Measurements from ENCODE around the gene SOBP. TPM values are rescaled to one million over a fixed set of nuclear protein-coding genes. Genes with fewer than 3 reads are reported as not detected.

The SOBP gene
- total RNA-seq, 4 donors from 2014 or later, result 3.8 to 32.5 (median 19.4) TPM

- intact Hi-C loops (cut with DNase I; ENCODE audit: low total_unique reads), result no loop called here
- TF ChIP-seq CTCF (IDR thresholded peaks at IDR 0.05 in 4 of 5, conservative IDR thresholded peaks at IDR 0.05 in 1 of 5) (no peak), POLR2A (IDR thresholded peaks at IDR 0.05) (no peak)
- H3K27me3 ChIP-seq, result no peaks in the 10 kb centered on the region
- H3K4me1 ChIP-seq, result peaks cover 15 to 17% of the 10 kb centered on the region in 2 donors
- ATAC-seq (no peak), DNase-seq (no peak)
- no peak overlapping the region for H3K4me3 ChIP-seq
- no peak overlapping the region for H3K27ac ChIP-seq
- in situ Hi-C loops (cut with MboI; ENCODE audit: low sequenced_read_pairs in 4 of 4), result no loop called here
- no peaks in the 10 kb centered on the region for H3K9me3 ChIP-seq
- H3K36me3 ChIP-seq, result no peaks in the 10 kb centered on the region
Measured at GRCh38 chr6:107585815-107586435, 96.0 kb downstream of the SOBP start.

GRCh38 chr6:107587451-107587850 is 97.5 kb downstream of the SOBP start:
- intact Hi-C loops (cut with DNase I; ENCODE audit: low total_unique reads), result no loop called here
- Histone ChIP-seq H3K27ac (no peak overlapping the region), H3K27me3 (no peaks in the 10 kb centered on the region), H3K36me3 (no peaks in the 10 kb centered on the region), H3K9me3 (no peaks in the 10 kb centered on the region), H3K4me1 (peaks cover 17 to 19% of the 10 kb centered on the region in 2 donors), H3K4me3 (no peak overlapping the region)
- no peak for DNase-seq
- ATAC-seq, result no peak
- in situ Hi-C loops (cut with MboI; ENCODE audit: low sequenced_read_pairs in 4 of 4), result no loop called here
- no peak for TF ChIP-seq POLR2A (IDR thresholded peaks at IDR 0.05)
- TF ChIP-seq CTCF (IDR thresholded peaks at IDR 0.05 in 4 of 5, conservative IDR thresholded peaks at IDR 0.05 in 1 of 5), result no peak

GRCh38 chr6:107589199-107589598 is 99.3 kb downstream of the SOBP start:
- Histone ChIP-seq H3K4me3 (no peak overlapping the region), H3K9me3 (no peaks in the 10 kb centered on the region), H3K36me3 (no peaks in the 10 kb centered on the region), H3K4me1 (peaks cover 19 to 20% of the 10 kb centered on the region in 2 donors), H3K27ac (no peak overlapping the region), H3K27me3 (no peaks in the 10 kb centered on the region)
- ATAC-seq (no peak), DNase-seq (no peak)
- in situ Hi-C loops (cut with MboI; ENCODE audit: low sequenced_read_pairs in 4 of 4) (no loop called here), intact Hi-C loops (cut with DNase I; ENCODE audit: low total_unique reads) (no loop called here)
- TF ChIP-seq CTCF (IDR thresholded peaks at IDR 0.05 in 4 of 5, conservative IDR thresholded peaks at IDR 0.05 in 1 of 5), result no peak
- no peak for TF ChIP-seq POLR2A (IDR thresholded peaks at IDR 0.05)

GRCh38 chr6:107589934-107590333 is 100.0 kb downstream of the SOBP start:
- Histone ChIP-seq H3K36me3 (no peaks in the 10 kb centered on the region), H3K27me3 (no peaks in the 10 kb centered on the region), H3K9me3 (no peaks in the 10 kb centered on the region), H3K4me1 (peaks cover 26 to 27% of the 10 kb centered on the region in 2 donors), H3K27ac (no peak overlapping the region), H3K4me3 (no peak overlapping the region)
- no peak for TF ChIP-seq CTCF (IDR thresholded peaks at IDR 0.05 in 4 of 5, conservative IDR thresholded peaks at IDR 0.05 in 1 of 5)
- no peak for TF ChIP-seq POLR2A (IDR thresholded peaks at IDR 0.05)
- DNase-seq (no peak), ATAC-seq (no peak)
- in situ Hi-C loops (cut with MboI; ENCODE audit: low sequenced_read_pairs in 4 of 4) (no loop called here), intact Hi-C loops (cut with DNase I; ENCODE audit: low total_unique reads) (no loop called here)

GRCh38 chr6:107590378-107590777 is 100.5 kb downstream of the SOBP start:
- no peaks in the 10 kb centered on the region for H3K27me3 ChIP-seq
- ATAC-seq (no peak), DNase-seq (no peak)
- H3K4me1 ChIP-seq, result peaks cover 28 to 29% of the 10 kb centered on the region in 2 donors
- no peak overlapping the region for H3K27ac ChIP-seq
- in situ Hi-C loops (cut with MboI; ENCODE audit: low sequenced_read_pairs in 4 of 4), result no loop called here
- intact Hi-C loops (cut with DNase I; ENCODE audit: low total_unique reads), result no loop called here
- no peak overlapping the region for H3K4me3 ChIP-seq
- H3K36me3 ChIP-seq, result no peaks in the 10 kb centered on the region
- H3K9me3 ChIP-seq, result no peaks in the 10 kb centered on the region
- TF ChIP-seq CTCF (IDR thresholded peaks at IDR 0.05 in 4 of 5, conservative IDR thresholded peaks at IDR 0.05 in 1 of 5) (no peak), POLR2A (IDR thresholded peaks at IDR 0.05) (no peak)

Measured in gastrocnemius medialis (tissue), 4 donors.